GM19438 (cell line): Measurements from ENCODE around the gene ROR1.

Source experiments
- ATAC-seq: cut with Tn5 transposase; IDR thresholded peaks from one replicate; pipeline ENCODE4 v1.9.1; 2021; ENCODE audit warnings: low read depth; ENCODE audit not compliant: unreplicated experiment

The ROR1 gene

GRCh38 chr1:64039390-64039926 is 265.6 kb downstream of the ROR1 start:
- no peak for ATAC-seq

GRCh38 chr1:64041371-64042131 is 267.7 kb downstream of the ROR1 start:
- ATAC-seq, result no peak

- no peak for ATAC-seq
These were observed 268.7 kb downstream of the ROR1 start for GRCh38 chr1:64042331-64043100.

- no peak for ATAC-seq
These were observed 269.5 kb downstream of the ROR1 start for GRCh38 chr1:64043288-64043687.

- ATAC-seq, result no peak
These were observed 270.2 kb downstream of the ROR1 start for GRCh38 chr1:64043976-64044375.

- no peak for ATAC-seq
These were observed 272.4 kb downstream of the ROR1 start for GRCh38 chr1:64046243-64046642.

- ATAC-seq, result no peak
These were observed 273.1 kb downstream of the ROR1 start for GRCh38 chr1:64046891-64047290.

GRCh38 chr1:64047549-64047996 is 273.8 kb downstream of the ROR1 start:
- no peak for ATAC-seq

- no peak for ATAC-seq
These were observed 276.2 kb downstream of the ROR1 start for GRCh38 chr1:64049900-64050540.

- ATAC-seq, result no peak
These were observed 276.8 kb downstream of the ROR1 start for GRCh38 chr1:64050601-64051000.

GRCh38 chr1:64051796-64052195 is 278.0 kb downstream of the ROR1 start:
- ATAC-seq, result no peak

- no peak for ATAC-seq
These were observed 279.0 kb downstream of the ROR1 start for GRCh38 chr1:64052777-64053176.

- ATAC-seq, result no peak
These were observed 281.5 kb downstream of the ROR1 start for GRCh38 chr1:64055310-64055709.

GRCh38 chr1:64059556-64059955 is 285.7 kb downstream of the ROR1 start:
- no peak for ATAC-seq

GRCh38 chr1:64060611-64061302 is 286.9 kb downstream of the ROR1 start:
- no peak for ATAC-seq

GRCh38 chr1:64061430-64062104 is 287.8 kb downstream of the ROR1 start:
- ATAC-seq, result no peak

- ATAC-seq, result no peak
These were observed 288.7 kb downstream of the ROR1 start for GRCh38 chr1:64062529-64062928.

GRCh38 chr1:64062941-64063581 is 289.2 kb downstream of the ROR1 start:
- no peak for ATAC-seq

GRCh38 chr1:64065571-64065970 is 291.8 kb downstream of the ROR1 start:
- no peak for ATAC-seq
